Astrocyte of the cerebellum (primary cell): ENCODE measurements around the gene MTAP.

Experiments used
- DNase-seq: peaks from one replicate; pipeline ENCODE4 v3.0.0-alpha.2; 2011; ENCODE audit warnings: low read depth
- H3K4me3 ChIP-seq: 2 replicates; pipeline ENCODE4 v1.5.1; 2011; ENCODE audit warnings: mild to moderate bottlenecking, low read depth, low read length, moderate library complexity
- CTCF ChIP-seq: IDR thresholded peaks from 2 replicates; pipeline ENCODE4 v1.5.1; 2012; ENCODE audit warnings: low read length, low read depth, moderate library complexity, mild to moderate bottlenecking; ENCODE audit errors: missing control alignments
- in situ Hi-C: cut with HindIII; loops from 2 replicates; pipeline ENCODE4 v1.10.0; 2017; ENCODE audit warnings: low sequenced_read_pairs

The MTAP gene

DNA sequence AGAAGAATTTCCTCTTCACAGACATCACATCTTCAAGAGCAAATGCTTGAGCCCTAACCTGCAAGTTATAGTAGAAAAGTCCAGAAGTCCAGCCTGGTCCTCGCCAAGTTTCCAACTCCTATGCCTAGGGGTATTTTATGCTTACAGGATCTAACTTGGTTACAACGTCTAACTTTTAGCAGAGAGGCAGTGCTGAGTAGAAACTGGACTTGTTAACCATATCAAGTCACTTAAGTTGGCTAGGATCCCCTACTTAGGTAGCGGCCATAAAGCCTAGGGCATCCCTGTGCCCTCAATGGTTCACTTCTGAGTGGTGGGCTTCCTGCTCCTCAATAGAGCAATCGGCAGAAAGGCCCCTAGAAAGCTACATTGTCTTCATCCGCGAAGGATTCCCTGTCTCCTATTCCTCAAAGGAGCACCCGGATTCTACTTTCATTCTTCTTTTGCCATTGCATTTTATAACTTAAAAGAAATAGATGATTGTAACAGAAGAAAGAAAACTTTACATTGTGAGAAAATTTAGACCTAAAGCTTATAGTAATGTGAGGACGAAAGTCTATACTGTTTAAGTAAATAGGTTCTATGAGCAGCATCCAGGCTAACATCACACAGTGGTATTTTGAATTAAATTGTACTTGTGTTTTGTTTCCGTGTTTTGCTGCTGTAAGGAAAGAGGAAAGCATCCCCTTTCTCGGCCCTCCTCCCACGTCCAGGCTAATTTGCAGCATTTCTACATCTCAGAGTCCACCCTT is 1.3 kb upstream of the MTAP start:
- no peak for TF ChIP-seq CTCF
- DNase-seq = no peak
- H3K4me3 ChIP-seq = peak overlapping the region; percentile 66
- in situ Hi-C loops = loop anchor here (25.0 kb wide), 3 partner anchors 211 to 464 kb away; partner anchors contain the start of genes CDKN2B and KLHL9

DNA sequence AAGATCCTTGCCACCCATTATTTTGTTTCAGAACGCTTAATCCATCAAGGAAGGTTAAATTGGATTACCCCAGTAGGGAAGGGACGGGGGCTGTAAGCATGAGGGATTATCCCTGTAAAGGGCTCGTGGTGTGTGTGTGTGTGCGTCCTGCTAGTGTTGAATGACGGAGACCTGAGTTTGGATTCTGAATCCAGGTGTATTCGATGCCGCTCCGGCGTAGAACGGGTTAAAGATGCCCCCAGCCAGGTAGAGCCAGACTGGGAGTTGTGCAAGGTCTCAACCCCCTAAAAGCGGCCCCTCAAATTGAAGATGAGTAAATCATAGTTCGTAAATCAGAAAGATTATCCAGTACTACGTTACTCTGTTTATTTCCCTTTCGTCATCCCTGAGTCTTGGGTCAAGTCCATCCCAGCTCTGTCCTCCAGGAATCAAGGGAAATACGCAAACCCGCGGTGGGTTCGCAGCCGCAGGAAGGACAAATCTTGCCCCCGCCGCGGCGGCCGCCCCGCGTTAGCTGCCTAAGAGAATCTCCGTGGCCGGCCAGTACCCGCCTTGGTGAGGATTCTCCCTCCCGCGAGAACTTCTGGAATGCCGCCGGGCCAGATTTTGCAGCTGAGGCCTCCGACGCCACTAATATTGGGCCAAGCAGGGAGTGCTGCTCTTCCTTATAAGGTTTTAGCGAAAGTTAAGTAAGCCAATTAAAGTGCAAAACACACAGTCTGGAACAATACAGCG is 586 bp upstream of the MTAP start:
- no peak for TF ChIP-seq CTCF
- DNase-seq = peak; percentile 68
- in situ Hi-C loops = loop anchor here (25.0 kb wide), 3 partner anchors 210 to 465 kb away; partner anchors contain the start of genes CDKN2B and KLHL9
- peak overlapping the region; percentile 66 for H3K4me3 ChIP-seq

- no peak for DNase-seq
- in situ Hi-C loops = loop anchor here (25.0 kb wide), 3 partner anchors 209 to 466 kb away; partner anchors contain the start of genes CDKN2B and KLHL9
- TF ChIP-seq CTCF = no peak
- peak overlapping the region; percentile 66 for H3K4me3 ChIP-seq
Observed at GRCh38 chr9:21803649-21804048, 1.2 kb downstream of the MTAP start.

DNA sequence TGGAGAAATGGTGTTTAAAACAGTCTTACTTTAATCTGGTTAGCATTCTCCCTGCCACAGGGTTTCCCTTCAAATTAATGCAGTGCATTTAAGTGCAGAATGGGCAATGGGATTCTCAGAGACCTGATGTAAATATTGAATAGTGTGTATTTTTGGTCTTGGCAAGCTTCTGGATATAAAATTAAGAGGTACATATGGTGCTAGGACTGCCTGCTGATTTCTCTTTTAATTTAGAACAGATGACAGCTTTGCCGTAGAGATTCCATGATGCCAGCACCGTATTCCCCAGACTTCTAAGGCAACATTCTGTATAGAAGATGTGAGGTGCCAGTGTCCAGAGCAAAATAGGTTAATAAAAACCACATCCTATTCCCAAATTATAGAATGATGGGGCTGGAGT is 1.9 kb downstream of the MTAP start:
- peak overlapping the region; percentile 66 for H3K4me3 ChIP-seq
- DNase-seq = no peak
- no peak for TF ChIP-seq CTCF
- in situ Hi-C loops = loop anchor here (25.0 kb wide), 3 partner anchors 208 to 467 kb away; partner anchors contain the start of genes CDKN2B and KLHL9

- H3K4me3 ChIP-seq = peak overlapping the region; percentile 66
- no peak for TF ChIP-seq CTCF
- in situ Hi-C loops = loop anchor here (25.0 kb wide), 3 partner anchors 208 to 467 kb away; partner anchors contain the start of genes CDKN2B and KLHL9
Observed at GRCh38 chr9:21804791-21805190, 2.4 kb downstream of the MTAP start.

DNA sequence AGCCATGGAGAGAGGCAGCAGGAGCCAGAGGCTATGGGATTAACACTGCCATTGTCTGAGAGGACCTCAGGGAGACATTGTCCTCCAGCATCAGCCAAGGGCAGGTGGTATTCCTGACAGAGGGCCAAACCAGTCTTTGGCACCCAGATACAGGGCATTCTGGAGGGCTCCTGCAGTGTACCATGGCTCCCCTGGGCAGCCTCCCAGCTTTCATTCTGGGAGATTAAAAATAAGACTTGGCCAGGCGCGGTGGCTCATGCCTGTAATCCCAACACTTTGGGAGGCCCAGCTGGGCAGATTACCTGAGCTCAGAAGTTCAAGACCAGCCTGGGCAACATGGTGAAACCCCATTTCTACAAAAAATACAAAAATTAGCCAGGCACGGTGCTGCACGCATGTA is 4.2 kb downstream of the MTAP start:
- H3K4me3 ChIP-seq = no peak overlapping the region
- no peak for DNase-seq
- no peak for TF ChIP-seq CTCF
- in situ Hi-C loops = loop anchor here (25.0 kb wide), 3 partner anchors 206 to 469 kb away; partner anchors contain the start of genes CDKN2B and KLHL9

More at GRCh38 chr9:21804791-21805190, 2.4 kb downstream of the MTAP start:
- DNase-seq = no peak
